NB4 (cell line): ENCODE data around the gene ETV6.

Experiments
- DNase-seq: peaks from one replicate; pipeline ENCODE4 v3.0.0; 2010; ENCODE audit warnings: low read depth
- H3K4me3 ChIP-seq: one replicate; pipeline ENCODE4 v1.5.1; 2011; ENCODE audit warnings: mild to moderate bottlenecking, low read depth, low read length, moderate library complexity
- CTCF ChIP-seq: IDR thresholded peaks from one replicate; pipeline ENCODE4 v1.5.1; 2012; ENCODE audit warnings: low read depth, low read length
- MYC ChIP-seq: IDR thresholded peaks from 2 replicates; pipeline ENCODE4 v1.6.1; 2011; ENCODE audit warnings: low read depth, low read length
- POLR2A ChIP-seq: IDR thresholded peaks from 2 replicates; pipeline ENCODE4 v1.6.1; 2011; ENCODE audit warnings: mild to moderate bottlenecking; ENCODE audit not compliant: insufficient read length; ENCODE audit errors: extremely low read depth
- TF ChIP-seq, protein P1 (sequence below): IDR thresholded peaks from 2 replicates; pipeline ENCODE4 v1.6.1; 2011; ENCODE audit warnings: low read depth, low read length

ETV6 gene

GRCh38 chr12:11707535-11707934, 58.1 kb downstream of the ETV6 start:
- TF ChIP-seq, protein P1, sequence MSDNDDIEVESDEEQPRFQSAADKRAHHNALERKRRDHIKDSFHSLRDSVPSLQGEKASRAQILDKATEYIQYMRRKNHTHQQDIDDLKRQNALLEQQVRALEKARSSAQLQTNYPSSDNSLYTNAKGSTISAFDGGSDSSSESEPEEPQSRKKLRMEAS, result no peak
- no peak for TF ChIP-seq CTCF
- TF ChIP-seq MYC, result no peak
- H3K4me3 ChIP-seq, result no peak overlapping the region
- no peak for DNase-seq

DNA sequence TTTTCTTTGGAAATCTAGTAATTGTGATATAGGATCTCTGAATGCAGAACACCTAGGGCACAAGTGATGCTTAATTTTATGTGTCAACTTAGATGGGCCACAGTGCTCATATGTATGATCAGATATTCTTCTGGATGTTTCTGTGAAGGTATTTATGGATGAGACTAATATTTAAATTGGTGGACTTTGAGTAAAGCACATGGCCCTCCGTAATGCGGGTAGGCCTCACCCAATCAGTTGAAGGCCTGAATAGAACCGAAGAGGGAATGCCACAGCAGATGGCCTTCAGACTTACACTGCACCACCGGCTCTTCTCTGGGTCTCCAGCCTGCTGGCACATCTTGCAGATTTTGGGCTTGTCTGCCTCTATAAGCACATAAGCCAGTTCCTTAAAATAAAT, 60.0 kb downstream of the ETV6 start:
- no peak overlapping the region for H3K4me3 ChIP-seq
- no peak for DNase-seq
- TF ChIP-seq MYC (no peak), CTCF (no peak)
- TF ChIP-seq, protein P1, result no peak

- no peak for DNase-seq
- TF ChIP-seq POLR2A (no peak), MYC (no peak), CTCF (no peak)
- TF ChIP-seq, protein P1, result no peak
- H3K4me3 ChIP-seq, result no peak overlapping the region
Observed at GRCh38 chr12:11710431-11710830, 61.0 kb downstream of the ETV6 start.

GRCh38 chr12:11710906-11711305, 61.4 kb downstream of the ETV6 start:
- DNase-seq, result no peak
- TF ChIP-seq POLR2A (no peak), CTCF (no peak), MYC (no peak)
- TF ChIP-seq, protein P1, result no peak
- H3K4me3 ChIP-seq, result no peak overlapping the region

DNA sequence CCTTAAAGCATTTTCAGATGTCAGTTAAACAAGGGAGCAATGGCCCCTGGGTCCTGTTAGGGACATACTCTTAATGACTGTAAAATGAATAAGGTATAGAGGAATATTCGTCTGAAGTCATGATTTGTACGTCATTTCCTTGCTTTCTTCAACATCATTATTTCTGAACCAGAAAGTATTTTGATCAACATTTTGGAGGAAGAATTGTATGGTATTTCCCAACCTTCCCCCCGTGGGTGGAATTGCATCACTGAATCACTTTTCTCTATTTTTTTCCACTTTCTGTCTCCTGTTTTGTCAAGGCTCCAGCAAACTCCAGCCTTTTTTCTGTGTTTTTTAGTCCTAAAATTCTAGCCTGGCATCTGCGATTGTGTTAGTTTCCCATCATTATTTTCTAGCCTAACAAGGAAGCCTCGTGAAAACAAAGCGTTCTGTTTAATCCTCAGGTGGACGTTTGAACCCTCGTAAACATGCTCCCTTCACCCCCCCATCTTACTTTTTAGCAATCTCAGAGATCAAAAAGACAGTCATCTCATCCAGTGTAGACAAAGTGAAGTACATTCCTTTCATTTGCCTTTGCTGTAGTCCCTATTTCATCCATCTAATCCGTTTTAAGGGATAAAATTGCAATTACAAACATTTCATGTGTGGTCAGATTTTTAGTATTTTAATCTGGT, 62.3 kb downstream of the ETV6 start:
- no peak for TF ChIP-seq MYC
- no peak for TF ChIP-seq CTCF
- TF ChIP-seq, protein P1, result no peak
- TF ChIP-seq POLR2A, result no peak
- H3K4me3 ChIP-seq, result no peak overlapping the region
- no peak for DNase-seq
